ENCODE measurements around the gene EEF2.
A peak's percentile ranks its signal among the peaks of the same experiment; 100 is the strongest.

The EEF2 gene

DNA sequence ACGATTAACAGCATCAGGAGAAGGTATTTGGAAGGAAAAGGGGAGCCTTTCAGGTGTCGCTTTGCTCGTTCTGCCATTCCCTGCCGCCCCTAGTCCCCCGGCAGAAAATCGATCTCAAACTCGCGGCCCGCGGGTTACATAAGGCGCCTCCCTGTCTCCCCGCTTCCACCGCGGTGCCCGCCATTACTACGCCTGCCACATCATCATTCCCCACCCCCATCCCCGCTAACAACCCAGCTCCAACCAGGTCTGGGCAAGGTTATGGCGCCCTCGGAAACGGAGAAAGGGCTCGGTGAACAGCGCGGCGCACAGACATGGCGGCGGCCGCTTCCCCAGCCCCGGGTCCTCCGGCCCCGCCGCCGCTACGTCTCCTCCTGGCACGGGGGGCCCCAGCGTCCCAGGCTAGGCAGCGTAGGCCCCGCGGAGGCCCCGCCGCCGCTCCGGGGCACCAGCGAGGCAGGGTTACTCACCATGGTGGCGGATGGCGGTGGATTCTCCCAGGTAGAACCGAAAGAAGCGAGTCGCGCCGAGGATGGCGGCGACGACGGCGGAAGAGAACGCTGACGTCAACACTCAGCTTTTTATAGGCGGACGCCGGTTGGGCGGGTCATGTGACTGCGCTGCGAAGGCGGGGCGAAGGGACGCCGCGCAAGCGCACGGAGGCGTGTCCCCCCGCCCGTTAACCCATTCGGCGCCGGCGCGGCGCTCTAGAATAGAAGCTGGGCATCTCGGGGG, at the start of gene EEF2:
Gene EEF2 (minus strand): TSS at position 556 of the 735 bp plus-strand sequence. CDS start 83 bp downstream, at position 473.
- Histone ChIP-seq H3K4me2 (ENCODE audit: low read depth, low read length, poor library complexity, severe bottlenecking) (peak within 1 kb of the TSS; percentile 96), H2AFZ (ENCODE audit: low read length) (peak within 1 kb of the TSS; percentile 82), H4K20me1 (ENCODE audit: insufficient read depth, low read length, poor library complexity, severe bottlenecking) (peaks cover 51% of the 10 kb centered on the region), H3K9me2 (replicated peaks; ENCODE audit: low read depth, low read length) (no peaks in the 10 kb centered on the region), H3K27me3 (ENCODE audit: insufficient read depth, low read length, poor library complexity, severe bottlenecking) (peaks cover 9% of the 10 kb centered on the region), H3F3A (ENCODE audit: low read depth) (no peaks in the 10 kb centered on the region; the same call in 1 of the 2 replicates), H3K9ac (ENCODE audit: low read depth, low read length, poor library complexity, severe bottlenecking) (peak within 1 kb of the TSS; percentile 98), H3K36me3 (ENCODE audit: insufficient read depth, low read length) (peaks cover 46% of the 10 kb centered on the region), H3K79me2 (ENCODE audit: insufficient read depth, low read length) (peaks cover 57% of the 10 kb centered on the region), H3K9me3 (ENCODE audit: insufficient read depth, low read depth, low read length) (no peaks in the 10 kb centered on the region), H3K4me1 (ENCODE audit: insufficient read depth, low read length, poor library complexity, severe bottlenecking) (peaks cover 46% of the 10 kb centered on the region), H3K4me3 (ENCODE audit: low read length, poor library complexity, severe bottlenecking) (peak within 1 kb of the TSS; percentile 98)
- TF ChIP-seq EZH2phosphoT487 (IDR thresholded peaks at IDR 0.05; ENCODE audit: borderline replicate concordance) = no peak
- no peak for TF ChIP-seq CTCF (conservative IDR thresholded peaks at IDR 0.05; ENCODE audit: low read length)

GRCh38 chr19:4034048-4035017, 49.1 kb upstream of the EEF2 start:
- Histone ChIP-seq H3K9me3 (ENCODE audit: insufficient read depth, low read depth, low read length) (no peaks in the 10 kb centered on the region), H3K4me2 (ENCODE audit: low read depth, low read length, poor library complexity, severe bottlenecking) (no peak overlapping the region), H3K9me2 (replicated peaks; ENCODE audit: low read depth, low read length) (no peaks in the 10 kb centered on the region), H3K36me3 (ENCODE audit: insufficient read depth, low read length) (peaks cover 39% of the 10 kb centered on the region; the same call in 1 of the 2 replicates), H4K20me1 (ENCODE audit: insufficient read depth, low read length, poor library complexity, severe bottlenecking) (no peaks in the 10 kb centered on the region), H3K4me3 (ENCODE audit: low read length, poor library complexity, severe bottlenecking) (no peak overlapping the region), H3K27me3 (ENCODE audit: insufficient read depth, low read length, poor library complexity, severe bottlenecking) (no peaks in the 10 kb centered on the region), H3F3A (ENCODE audit: low read depth) (no peaks in the 10 kb centered on the region), H2AFZ (ENCODE audit: low read length) (no peak overlapping the region), H3K4me1 (ENCODE audit: insufficient read depth, low read length, poor library complexity, severe bottlenecking) (no peaks in the 10 kb centered on the region), H3K79me2 (ENCODE audit: insufficient read depth, low read length) (no peaks in the 10 kb centered on the region), H3K9ac (ENCODE audit: low read depth, low read length, poor library complexity, severe bottlenecking) (no peak overlapping the region)
- TF ChIP-seq EZH2phosphoT487 (IDR thresholded peaks at IDR 0.05; ENCODE audit: borderline replicate concordance) (no peak), CTCF (conservative IDR thresholded peaks at IDR 0.05; ENCODE audit: low read length) (no peak)

DNA sequence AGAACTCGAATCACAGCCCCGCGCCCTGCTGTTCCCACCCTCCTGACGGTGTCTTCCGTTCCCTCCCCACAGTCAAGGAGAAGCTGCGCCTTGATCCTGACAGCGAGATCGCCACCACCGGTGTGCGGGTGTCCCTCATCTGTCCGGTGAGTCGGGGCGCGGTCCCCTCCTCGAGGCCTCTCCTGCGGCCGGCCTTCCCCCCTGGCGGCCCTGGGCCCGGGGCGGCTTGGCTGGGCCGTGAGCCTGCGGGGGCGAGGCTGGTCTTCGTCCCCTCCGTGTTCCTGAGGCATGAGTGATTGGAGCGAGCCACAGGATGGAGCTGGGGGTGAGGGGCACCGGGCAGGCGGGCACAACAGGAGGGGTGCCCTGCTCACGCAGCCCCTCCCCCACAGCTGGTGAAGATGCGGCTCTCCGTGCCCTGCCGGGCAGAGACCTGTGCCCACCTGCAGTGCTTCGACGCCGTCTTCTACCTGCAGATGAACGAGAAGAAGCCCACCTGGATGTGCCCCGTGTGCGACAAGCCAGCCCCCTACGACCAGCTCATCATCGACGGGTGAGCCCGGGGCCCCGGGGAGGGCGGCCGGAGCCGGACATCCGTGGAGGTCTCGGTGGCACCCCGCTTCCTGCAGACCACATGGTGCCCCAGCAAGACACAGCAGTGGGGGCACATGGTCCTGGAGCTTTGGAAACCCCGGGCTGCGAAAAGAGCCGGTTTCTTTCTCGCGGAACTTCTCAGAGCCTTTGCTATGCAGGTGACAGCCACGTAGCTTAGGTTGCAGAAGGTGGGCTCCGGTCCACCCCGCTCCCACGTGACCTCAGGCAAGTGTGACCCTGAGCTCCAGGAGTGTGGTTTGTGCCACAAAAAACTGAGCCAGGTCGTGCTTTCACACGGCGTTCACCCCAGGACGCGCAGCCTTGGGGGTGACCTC, 48.0 kb upstream of the EEF2 start:
- Histone ChIP-seq H3K79me2 (ENCODE audit: insufficient read depth, low read length) (no peaks in the 10 kb centered on the region), H3K36me3 (ENCODE audit: insufficient read depth, low read length) (peaks cover 50% of the 10 kb centered on the region; the same call in 1 of the 2 replicates), H3K9ac (ENCODE audit: low read depth, low read length, poor library complexity, severe bottlenecking) (no peak overlapping the region), H3K27me3 (ENCODE audit: insufficient read depth, low read length, poor library complexity, severe bottlenecking) (no peaks in the 10 kb centered on the region), H3K4me2 (ENCODE audit: low read depth, low read length, poor library complexity, severe bottlenecking) (no peak overlapping the region), H3F3A (ENCODE audit: low read depth) (no peaks in the 10 kb centered on the region), H3K9me3 (ENCODE audit: insufficient read depth, low read depth, low read length) (no peaks in the 10 kb centered on the region), H4K20me1 (ENCODE audit: insufficient read depth, low read length, poor library complexity, severe bottlenecking) (no peaks in the 10 kb centered on the region), H3K4me3 (ENCODE audit: low read length, poor library complexity, severe bottlenecking) (no peak overlapping the region), H3K9me2 (replicated peaks; ENCODE audit: low read depth, low read length) (no peaks in the 10 kb centered on the region), H3K4me1 (ENCODE audit: insufficient read depth, low read length, poor library complexity, severe bottlenecking) (no peaks in the 10 kb centered on the region), H2AFZ (ENCODE audit: low read length) (no peak overlapping the region)
- TF ChIP-seq CTCF (conservative IDR thresholded peaks at IDR 0.05; ENCODE audit: low read length) (no peak), EZH2phosphoT487 (IDR thresholded peaks at IDR 0.05; ENCODE audit: borderline replicate concordance) (no peak)

All from Loucy (cell line).